Fibroblast of lung (primary cell): Measurements from ENCODE around the gene TMEM42. TPM values are rescaled to one million over a fixed set of nuclear protein-coding genes. Genes with fewer than 3 reads are reported as not detected.

Experiments
- DNase-seq, 2 donors: peaks; one replicate each; pipeline versions ENCODE4 v3.0.0 to v3.0.0-alpha.2; 2010; ENCODE audit warnings: low read depth in 2 of 2
- H2AFZ ChIP-seq: 2 replicates; pipeline ENCODE4 v1.5.1; 2012; ENCODE audit warnings: low read length, control low read depth, inconsistent platforms
- H3K27ac ChIP-seq: 2 replicates; pipeline ENCODE4 v1.5.1; 2011; ENCODE audit warnings: low read length, control low read depth; ENCODE audit not compliant: insufficient read depth
- H3K27me3 ChIP-seq: 2 replicates; pipeline ENCODE4 v1.5.1; 2011; ENCODE audit warnings: mild to moderate bottlenecking, low read length; ENCODE audit not compliant: control insufficient read depth, insufficient read depth
- H3K36me3 ChIP-seq: 2 replicates; pipeline ENCODE4 v1.5.1; 2011; ENCODE audit warnings: low read length; ENCODE audit not compliant: control insufficient read depth, insufficient read depth
- H3K4me1 ChIP-seq: 2 replicates; pipeline ENCODE4 v1.5.1; 2011; ENCODE audit warnings: low read length; ENCODE audit not compliant: control insufficient read depth, insufficient read depth; ENCODE audit errors: extremely low read depth
- H3K4me2 ChIP-seq: 2 replicates; pipeline ENCODE4 v1.5.1; 2011; ENCODE audit warnings: low read length, control low read depth; ENCODE audit not compliant: insufficient read depth; ENCODE audit errors: extremely low read depth
- H3K4me3 ChIP-seq, 4 experiments: fragments of 200-600 bp in 1 of 4; sonication (generic) in 1 of 4; replicated peaks in 1 of 4; 2 replicates each; pipeline ENCODE4 v1.5.1; 2011 to 2016; ENCODE audit warnings: low read length in 4 of 4, low read depth in 3 of 4, mild to moderate bottlenecking in 3 of 4, control low read depth in 2 of 4, inconsistent platforms in 1 of 4, mixed read lengths in 1 of 4; ENCODE audit not compliant: insufficient read depth in 1 of 4; ENCODE audit errors: control extremely low read depth in 1 of 4
- H3K79me2 ChIP-seq: 2 replicates; pipeline ENCODE4 v1.5.1; 2012; ENCODE audit warnings: mild to moderate bottlenecking, low read length, inconsistent platforms; ENCODE audit not compliant: control insufficient read depth, insufficient read depth
- H3K9ac ChIP-seq: 2 replicates; pipeline ENCODE4 v1.5.1; 2011; ENCODE audit warnings: mild to moderate bottlenecking, low read length, control low read depth; ENCODE audit not compliant: insufficient read depth
- H3K9me3 ChIP-seq: 2 replicates; pipeline ENCODE4 v1.5.1; 2012; ENCODE audit warnings: low read depth, low read length; ENCODE audit not compliant: control insufficient read depth, insufficient read depth
- H4K20me1 ChIP-seq: 2 replicates; pipeline ENCODE4 v1.5.1; 2011; ENCODE audit warnings: low read length; ENCODE audit not compliant: control insufficient read depth, insufficient read depth; ENCODE audit errors: extremely low read depth
- EZH2 ChIP-seq: IDR thresholded peaks from 2 replicates; pipeline ENCODE4 v1.5.1; 2012; ENCODE audit warnings: low read length, control low read depth, mild to moderate bottlenecking; ENCODE audit errors: missing control alignments
- polyA plus RNA-seq, 2 donors: library from polyadenylated mRNA; depleted of rRNA in 1 of 2; stranded (reverse) in 1 of 2; unstranded in 1 of 2; fragments of >200 nt; gene quantifications; 2 replicates each; pipeline ENCODE4 v1.2.1, GENCODE V29; 2011 to 2012; ENCODE audit warnings: missing spikeins in 1 of 2
- total RNA-seq: library from RNA; depleted of rRNA; stranded (reverse); fragments of >200 nt; gene quantifications from 2 replicates; pipeline ENCODE4 v1.2.1, GENCODE V29; 2014
- TF ChIP-seq, protein P1 (sequence below), 2 donors: IDR thresholded peaks in 1 of 2; conservative IDR thresholded peaks in 1 of 2; 1 replicate in 1 of 2; 2 replicates in 1 of 2; pipeline ENCODE4 v1.5.1; 2011 to 2012; ENCODE audit warnings: low read length in 2 of 2, control low read depth in 1 of 2, inconsistent platforms in 1 of 2, low read depth in 1 of 2, mild to moderate bottlenecking in 1 of 2

TMEM42 gene
- total and polyA plus RNA-seq, 2 donors (not counting 1 experiment from before 2014, with no cell fraction given), result 23.4 to 25.3 TPM

DNA sequence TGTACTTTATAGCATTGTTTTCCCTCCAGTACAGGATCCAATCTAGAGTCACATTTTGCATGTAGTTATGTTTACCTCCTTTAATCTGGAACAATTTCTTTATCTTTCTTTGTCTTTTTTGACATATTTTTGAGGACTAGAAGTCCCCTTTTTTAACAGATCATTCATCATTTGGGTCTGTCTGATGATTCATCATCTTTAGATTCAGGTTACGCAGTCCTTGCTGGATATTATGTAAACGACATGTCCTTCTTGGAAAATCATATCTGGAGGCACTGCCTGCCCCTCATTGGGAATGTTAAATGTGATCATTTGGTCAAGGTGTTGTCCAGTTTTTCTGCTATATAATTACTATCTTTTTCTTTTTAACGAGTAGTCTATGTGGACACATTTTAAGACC, 31.0 kb downstream of the TMEM42 start:
- H3K36me3 ChIP-seq, result no peaks in the 10 kb centered on the region
- H3K4me3 ChIP-seq, result no peak overlapping the region
- H3K27ac ChIP-seq, result no peak overlapping the region
- peak overlapping the region; percentile 4 for H3K4me2 ChIP-seq
- no peaks in the 10 kb centered on the region for H3K79me2 ChIP-seq
- H3K9ac ChIP-seq, result no peak overlapping the region
- no peaks in the 10 kb centered on the region for H3K9me3 ChIP-seq
- no peaks in the 10 kb centered on the region for H4K20me1 ChIP-seq
- H3K4me1 ChIP-seq, result peaks cover 12% of the 10 kb centered on the region
- H3K27me3 ChIP-seq, result no peaks in the 10 kb centered on the region
- no peak overlapping the region for H2AFZ ChIP-seq
- peak; percentile 45 to 63 for DNase-seq
- TF ChIP-seq, protein P1, sequence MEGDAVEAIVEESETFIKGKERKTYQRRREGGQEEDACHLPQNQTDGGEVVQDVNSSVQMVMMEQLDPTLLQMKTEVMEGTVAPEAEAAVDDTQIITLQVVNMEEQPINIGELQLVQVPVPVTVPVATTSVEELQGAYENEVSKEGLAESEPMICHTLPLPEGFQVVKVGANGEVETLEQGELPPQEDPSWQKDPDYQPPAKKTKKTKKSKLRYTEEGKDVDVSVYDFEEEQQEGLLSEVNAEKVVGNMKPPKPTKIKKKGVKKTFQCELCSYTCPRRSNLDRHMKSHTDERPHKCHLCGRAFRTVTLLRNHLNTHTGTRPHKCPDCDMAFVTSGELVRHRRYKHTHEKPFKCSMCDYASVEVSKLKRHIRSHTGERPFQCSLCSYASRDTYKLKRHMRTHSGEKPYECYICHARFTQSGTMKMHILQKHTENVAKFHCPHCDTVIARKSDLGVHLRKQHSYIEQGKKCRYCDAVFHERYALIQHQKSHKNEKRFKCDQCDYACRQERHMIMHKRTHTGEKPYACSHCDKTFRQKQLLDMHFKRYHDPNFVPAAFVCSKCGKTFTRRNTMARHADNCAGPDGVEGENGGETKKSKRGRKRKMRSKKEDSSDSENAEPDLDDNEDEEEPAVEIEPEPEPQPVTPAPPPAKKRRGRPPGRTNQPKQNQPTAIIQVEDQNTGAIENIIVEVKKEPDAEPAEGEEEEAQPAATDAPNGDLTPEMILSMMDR (conservative IDR thresholded peaks at IDR 0.05 in 1 of 2, IDR thresholded peaks at IDR 0.05 in 1 of 2; ENCODE audit: low read depth in 1 of 2, low read length in 2 of 2), result no peak
- no peak for TF ChIP-seq EZH2

DNA sequence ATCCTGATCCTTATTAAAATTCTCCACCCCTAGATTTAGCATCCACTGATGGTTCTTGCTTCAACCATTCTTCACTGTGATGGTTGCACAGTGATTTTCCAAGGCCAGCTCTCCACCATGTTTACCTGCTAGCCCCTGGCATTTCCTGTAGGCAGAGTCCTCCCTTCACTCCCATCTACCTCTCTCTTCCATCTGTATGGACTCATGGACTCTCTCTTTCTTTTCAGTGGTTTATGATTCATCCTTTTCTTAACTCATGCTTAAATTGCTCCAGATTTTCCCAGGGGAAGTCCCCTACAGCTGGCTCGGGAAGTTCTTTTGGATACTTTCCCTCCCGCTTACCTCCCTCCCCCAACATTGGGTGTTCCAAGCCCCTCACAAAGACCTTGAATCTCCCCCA, 31.4 kb downstream of the TMEM42 start:
- DNase-seq, result peak; percentile 67 to 82
- Histone ChIP-seq H3K36me3 (no peaks in the 10 kb centered on the region), H3K4me1 (peaks cover 12% of the 10 kb centered on the region), H4K20me1 (no peaks in the 10 kb centered on the region), H3K79me2 (no peaks in the 10 kb centered on the region), H3K9me3 (no peaks in the 10 kb centered on the region), H3K4me2 (peak overlapping the region; percentile 40), H2AFZ (no peak overlapping the region), H3K4me3 (no peak overlapping the region), H3K9ac (no peak overlapping the region), H3K27me3 (no peaks in the 10 kb centered on the region), H3K27ac (no peak overlapping the region)
- TF ChIP-seq EZH2, result no peak
- TF ChIP-seq, protein P1 (conservative IDR thresholded peaks at IDR 0.05 in 1 of 2, IDR thresholded peaks at IDR 0.05 in 1 of 2; ENCODE audit: low read depth in 1 of 2, low read length in 2 of 2), result no peak

DNA sequence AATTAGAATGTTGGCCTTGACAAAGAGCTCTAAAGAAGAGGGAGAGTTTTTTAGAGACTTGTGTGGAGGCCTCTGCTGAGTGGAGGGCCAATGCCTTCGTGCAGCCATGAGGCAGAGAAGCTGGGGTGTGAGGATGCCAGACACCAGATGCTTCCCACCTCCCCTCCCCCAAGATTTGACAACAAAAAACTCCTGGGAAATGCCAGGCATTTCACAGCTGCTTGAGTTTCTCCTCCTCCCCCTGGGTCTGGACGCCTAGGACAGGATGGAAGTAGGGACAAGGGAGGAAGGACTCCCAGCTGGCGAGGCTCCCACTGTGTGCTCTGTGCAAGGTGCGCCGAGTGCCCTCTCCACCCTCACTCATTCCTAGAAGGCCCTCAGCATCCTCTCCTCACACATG, 32.8 kb downstream of the TMEM42 start:
- Histone ChIP-seq H3K27me3 (no peaks in the 10 kb centered on the region), H3K9me3 (no peaks in the 10 kb centered on the region), H3K79me2 (no peaks in the 10 kb centered on the region), H3K4me2 (no peak overlapping the region), H3K4me3 (no peak overlapping the region), H3K9ac (no peak overlapping the region), H3K4me1 (peaks cover 12% of the 10 kb centered on the region), H2AFZ (no peak overlapping the region), H3K36me3 (no peaks in the 10 kb centered on the region), H4K20me1 (no peaks in the 10 kb centered on the region), H3K27ac (no peak overlapping the region)
- DNase-seq, result peak in 1 of 2 donors; percentile 33
- TF ChIP-seq, protein P1 (conservative IDR thresholded peaks at IDR 0.05 in 1 of 2, IDR thresholded peaks at IDR 0.05 in 1 of 2; ENCODE audit: low read depth in 1 of 2, low read length in 2 of 2), result no peak
- no peak for TF ChIP-seq EZH2
